ENCODE results near the gene CRACR2A.

GRCh38 chr12:3605692-3606091 is 147.2 kb downstream of the CRACR2A start:
- TF ChIP-seq CTCF (IDR thresholded peaks at IDR 0.05; ENCODE audit: poor library complexity, severe bottlenecking) (no peak), POLR2AphosphoS5 (IDR thresholded peaks at IDR 0.05) (no peak)

Data from neural cell (in vitro differentiated cells).